CD4-positive, alpha-beta T cell treated with Interleukin-15 for 1 hour (primary cell): ENCODE data around the gene ZNF536.
"Not testable (repeated sequence)": the region's sequence is repeated elsewhere in the genome, so short reads cannot be mapped to it uniquely, and the experiment has no call there.

Experiments used
- DNase-seq: peaks from one replicate; pipeline ENCODE4 v3.0.0-alpha.2; 2020

ZNF536 gene

DNA sequence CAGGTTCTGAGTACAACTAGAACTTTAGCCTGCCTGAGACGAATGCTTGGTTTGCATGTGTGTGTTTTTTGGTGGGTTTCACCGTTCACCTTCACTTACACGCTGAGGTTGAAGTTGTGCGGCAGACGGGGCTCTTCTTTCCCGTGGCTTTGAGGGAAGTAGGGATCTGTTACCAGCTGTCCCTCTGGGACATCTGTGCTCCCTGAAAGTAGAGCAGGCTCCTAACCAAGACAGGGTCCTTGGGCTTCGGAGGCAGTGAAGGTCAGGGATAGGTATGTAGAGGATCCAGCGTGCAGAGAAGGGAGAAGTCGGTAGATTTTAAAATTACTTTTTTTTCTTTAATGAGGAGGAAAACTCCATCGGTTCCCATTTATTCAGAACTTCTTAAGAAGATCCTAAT, 48.7 kb downstream of the ZNF536 start:
- no peak for DNase-seq

DNA sequence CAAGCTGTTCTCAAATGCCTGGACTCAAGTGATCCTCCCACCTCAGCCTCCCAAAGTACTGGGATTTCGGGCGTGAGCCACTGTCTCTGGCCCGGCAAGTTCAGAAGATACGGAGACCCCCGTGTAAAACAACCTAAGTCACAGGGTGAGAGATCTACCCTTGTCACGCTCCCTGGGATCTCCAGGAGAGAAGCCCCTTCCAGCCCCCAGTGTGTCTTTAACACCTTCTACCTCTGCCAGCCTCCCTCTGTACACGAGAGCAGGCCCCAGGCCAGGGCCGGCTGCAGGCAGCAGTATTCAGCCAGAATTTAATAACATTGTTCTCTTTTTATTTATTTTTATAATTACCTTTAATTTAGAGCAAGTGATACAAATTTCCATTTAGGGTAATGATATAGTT, 49.4 kb downstream of the ZNF536 start:
- no peak for DNase-seq

DNA sequence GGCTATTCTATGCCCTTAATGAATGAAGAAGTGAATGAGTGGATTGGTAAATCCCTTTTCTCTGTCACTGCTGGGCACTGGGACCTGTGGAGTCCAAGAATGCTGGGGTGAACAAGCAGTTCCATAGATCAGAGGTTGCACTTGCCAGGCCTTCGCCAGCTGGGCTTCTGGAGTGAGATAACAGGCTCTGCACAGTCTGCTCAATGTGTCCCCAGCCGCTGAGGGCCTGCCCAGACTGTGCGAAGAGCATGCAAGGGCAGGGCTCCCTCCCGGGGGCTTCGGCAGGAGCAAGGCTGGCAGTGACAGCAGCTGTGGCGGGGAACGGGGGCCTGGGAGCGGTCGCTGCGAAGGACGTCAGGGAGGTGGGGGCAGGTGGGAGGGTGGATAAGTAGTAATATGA, 51.3 kb downstream of the ZNF536 start:
- no peak for DNase-seq

DNA sequence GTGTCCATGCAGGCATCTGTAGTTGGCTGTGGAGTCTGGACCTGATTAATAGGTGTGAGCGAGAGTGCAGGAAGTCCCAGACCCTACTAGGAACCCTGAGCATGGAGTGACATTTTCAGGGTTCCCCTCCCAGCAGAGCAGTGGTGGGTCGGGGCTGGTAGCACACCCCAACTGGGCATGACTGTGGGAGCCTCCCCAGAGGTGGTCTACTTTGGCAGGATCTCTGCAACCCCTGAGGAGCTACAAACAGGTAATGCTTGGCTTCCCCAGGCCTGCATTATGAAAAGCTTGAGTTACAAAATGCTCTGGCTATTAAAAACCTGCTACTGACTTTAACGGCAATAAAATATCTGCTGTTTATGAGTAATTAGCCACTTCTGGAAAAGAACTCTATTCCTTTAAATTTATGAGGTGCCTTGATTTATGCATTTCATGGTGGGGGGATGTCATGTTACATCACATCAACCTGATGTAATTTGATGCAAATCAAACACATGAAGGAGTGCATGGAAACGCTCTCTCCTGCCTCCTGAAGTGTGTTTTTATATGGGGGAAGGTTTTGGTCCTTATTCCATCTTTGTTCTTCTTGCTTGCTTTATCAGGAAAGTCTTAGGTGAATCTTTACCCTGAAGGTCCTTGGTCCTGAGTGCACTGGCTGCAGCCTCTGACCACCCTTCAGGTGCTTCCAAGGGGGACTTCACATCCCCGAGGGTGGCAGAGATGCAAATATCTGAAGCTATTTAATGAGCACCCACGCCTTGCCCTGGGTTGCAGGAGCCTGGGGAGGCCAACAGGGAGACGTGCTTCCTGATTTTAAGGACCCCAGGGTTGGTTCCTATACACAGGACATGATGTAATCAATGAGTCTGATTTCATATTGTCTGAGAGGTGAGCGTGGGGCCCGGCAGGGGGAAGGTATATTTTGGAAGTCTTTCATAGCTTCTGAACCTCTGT, 54.0 kb downstream of the ZNF536 start:
- DNase-seq, result no peak

DNA sequence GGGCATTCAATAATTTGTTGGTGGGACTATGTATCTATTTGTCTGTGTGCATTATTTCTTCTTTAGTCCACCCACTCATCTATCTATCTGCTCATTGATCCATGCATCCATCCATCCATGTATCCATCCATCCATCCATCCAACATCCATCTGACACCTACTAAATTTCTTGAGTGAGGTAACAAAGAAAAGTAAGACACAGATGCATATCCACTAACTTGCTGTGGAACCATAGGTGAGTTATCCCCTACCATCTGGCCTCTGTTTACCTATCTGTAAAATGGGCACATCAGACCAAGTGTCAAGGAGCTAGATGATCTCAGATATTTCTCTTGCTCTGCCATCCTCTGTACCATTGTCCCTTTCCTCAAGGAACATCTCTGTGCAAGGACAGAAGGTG, 54.7 kb downstream of the ZNF536 start:
- no peak for DNase-seq

DNA sequence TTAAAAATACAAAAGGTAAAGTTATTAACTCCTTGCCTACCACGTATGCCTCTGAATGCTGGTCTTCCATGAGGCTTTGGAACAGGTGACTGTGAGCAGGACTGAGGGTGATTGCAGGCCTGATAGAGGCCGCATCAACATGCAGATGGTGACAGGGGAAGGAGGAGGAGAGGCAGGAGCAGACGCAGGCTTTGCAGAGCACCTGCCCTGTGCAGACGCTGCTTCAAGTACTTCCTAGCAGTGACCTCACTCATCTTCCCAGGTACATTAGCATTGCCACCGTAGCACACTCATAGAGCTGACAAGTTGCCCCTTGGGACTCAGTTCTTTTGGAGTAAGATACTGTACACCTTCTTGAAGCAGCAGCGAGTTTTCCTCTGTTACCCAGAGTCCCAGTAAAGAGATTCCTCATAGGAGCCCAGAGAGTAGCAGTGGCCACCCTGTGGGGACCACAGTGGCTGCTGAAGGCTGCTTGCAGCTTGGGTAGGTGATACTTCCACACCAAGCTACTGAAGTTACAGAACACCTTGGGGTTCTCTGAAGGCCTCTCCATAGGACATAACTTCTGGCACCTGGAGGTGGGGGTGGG, 56.0 kb downstream of the ZNF536 start:
- no peak for DNase-seq

DNA sequence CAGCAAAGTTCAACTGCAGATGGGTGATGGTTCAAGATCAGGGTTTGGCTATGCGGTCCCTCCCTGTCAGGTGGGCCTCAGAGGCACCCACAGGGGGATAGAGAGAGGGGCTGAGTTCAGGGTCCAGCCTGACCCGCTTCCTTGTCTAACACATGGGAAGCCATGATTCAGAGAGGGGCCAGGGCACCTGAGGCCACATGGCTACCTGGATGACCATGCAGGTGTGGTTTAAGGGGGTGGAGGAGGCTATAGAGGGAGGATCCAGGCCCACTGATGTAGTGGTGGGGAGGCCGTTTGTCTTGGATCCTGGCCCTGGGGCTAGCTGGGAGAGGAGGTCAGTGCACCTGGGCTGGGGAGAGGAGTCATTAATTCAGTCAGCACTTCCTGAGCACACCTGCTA, 56.7 kb downstream of the ZNF536 start:
- no peak for DNase-seq

DNA sequence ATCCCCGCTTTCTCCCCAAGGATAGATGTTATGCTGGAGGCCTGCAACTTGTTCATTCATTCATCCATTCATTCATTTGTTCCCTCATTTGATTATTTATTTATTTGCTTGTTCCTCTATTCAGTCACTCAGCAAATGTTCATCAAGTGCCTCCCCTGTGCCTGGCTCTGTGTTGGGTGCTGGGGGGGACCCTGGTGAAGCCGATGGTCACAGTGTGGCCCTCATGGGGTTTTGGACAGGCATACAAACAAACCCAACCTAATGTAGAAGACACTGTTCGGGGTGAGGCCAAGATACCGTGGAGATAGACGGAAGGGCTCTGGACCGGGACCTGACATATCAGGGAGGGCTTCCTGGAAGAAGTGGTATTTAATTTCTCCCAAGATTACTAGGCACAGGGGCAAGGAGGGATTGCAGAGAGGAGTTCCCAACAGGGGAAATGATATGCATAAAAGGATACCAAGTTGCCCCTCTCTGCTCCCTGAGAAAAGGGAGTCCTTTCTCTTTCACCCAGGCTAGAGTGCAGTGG, 58.1 kb downstream of the ZNF536 start:
- DNase-seq, result no peak

DNA sequence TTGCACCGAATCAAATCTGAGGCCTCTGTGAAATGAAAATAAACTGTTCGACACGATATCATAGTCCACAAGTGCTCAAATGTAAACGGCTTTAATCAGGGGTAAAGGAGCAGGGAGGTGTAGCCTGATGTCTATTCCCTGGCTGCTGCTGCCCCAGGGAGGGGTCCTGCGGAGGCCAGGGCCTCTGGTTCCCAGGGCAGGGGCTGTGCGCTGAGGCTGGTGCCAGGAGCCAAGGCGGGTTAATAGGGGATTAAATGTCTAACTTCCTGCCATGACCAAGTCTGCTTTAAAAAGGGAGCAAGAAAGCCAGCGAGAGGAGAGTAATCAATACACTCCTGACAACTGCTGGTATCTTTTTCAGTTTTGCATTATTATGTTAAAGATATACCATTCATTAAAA, 59.4 kb downstream of the ZNF536 start:
- DNase-seq, result no peak

DNA sequence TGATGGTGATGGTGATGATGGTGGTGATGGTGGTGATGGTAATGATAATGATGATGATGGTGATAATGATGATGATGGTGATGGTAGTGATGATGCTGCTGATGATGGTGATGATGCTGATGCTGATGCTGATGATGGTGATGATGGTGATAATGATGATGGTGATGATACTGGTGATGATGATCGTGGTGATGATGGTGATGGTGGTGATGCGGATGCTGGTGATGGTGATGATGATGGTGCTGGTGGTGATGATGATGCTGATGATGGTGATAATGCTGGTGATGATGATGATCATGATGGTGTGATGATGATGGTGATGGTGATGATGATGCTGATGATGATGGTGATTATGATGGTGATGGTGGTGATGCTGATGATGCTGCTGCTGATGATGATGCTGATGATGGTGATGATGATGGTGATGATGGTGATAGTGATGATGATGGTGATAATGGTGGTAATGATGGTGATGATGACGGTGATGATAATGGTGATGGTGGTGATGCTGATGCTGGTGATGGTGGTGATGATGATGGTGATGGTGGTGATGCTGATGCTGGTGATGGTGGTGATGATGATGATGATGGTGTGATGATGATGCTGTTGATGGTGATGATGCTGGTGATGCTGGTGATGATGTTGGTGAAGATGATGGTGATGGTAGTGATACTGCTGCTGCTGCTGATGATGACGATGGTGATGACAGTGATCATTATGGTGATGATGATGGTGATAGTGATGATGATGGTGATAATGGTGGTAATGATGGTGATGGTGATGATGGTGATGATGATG, 62.8 kb downstream of the ZNF536 start:
- no peak for DNase-seq

DNA sequence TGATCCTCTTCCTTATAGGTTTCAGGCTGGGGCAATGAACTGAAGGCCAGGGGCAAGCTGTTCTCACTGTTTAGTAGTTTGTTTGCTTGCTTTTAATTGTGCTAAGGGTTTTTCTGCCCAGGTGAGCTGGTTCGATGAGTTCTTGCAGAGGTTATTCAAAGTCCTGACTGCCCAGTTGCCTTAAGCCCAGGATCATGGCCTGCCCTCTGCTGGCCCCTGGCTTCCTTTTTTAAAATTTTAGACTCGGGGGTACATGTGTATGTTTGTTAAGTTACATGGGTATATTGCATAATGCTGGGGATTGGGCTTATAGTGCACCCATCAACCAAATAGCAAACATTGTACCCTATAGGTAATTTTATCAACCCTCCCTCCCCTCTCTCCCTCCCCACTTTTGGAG, 65.7 kb downstream of the ZNF536 start:
- no peak for DNase-seq

DNA sequence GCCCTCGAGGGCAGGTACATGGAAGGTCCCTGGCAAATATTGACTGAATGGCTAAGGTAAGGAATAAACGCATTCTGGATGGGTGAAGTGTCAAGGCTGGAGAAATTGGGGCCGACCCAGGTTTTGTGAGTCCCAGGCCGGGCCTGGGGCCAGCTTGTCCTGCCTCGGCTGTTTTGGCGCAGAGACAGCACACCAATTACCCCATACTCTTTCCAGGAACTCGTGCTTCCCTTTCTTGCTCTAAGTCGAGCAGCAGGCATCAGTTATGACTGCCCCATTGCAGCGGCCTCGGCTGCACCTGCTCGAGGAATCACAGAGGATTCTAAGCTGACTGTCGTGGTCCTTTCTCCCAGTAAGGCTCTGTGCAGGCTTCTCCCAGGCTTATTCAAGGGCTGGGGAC, 67.1 kb downstream of the ZNF536 start:
- no peak for DNase-seq

DNA sequence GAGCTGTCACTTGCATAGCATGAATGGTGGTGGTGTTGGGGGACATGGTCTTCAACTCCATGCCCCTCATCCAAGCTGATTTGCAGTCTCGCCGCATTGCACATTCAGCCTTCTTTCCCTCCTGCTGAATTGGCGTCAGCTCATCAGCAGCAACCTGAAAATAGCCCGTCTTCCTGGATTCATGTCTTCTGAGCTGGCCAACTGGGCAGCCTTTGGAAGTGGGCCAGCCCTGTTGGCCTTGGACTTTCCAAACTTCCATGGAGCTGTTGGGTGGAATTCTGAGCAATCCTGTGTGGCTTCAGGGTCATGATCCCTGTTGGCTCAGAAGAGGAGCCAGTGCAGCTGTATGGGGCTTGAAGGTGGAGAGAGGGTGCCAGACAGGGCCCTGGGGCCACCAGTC, 68.8 kb downstream of the ZNF536 start:
- no peak for DNase-seq

DNA sequence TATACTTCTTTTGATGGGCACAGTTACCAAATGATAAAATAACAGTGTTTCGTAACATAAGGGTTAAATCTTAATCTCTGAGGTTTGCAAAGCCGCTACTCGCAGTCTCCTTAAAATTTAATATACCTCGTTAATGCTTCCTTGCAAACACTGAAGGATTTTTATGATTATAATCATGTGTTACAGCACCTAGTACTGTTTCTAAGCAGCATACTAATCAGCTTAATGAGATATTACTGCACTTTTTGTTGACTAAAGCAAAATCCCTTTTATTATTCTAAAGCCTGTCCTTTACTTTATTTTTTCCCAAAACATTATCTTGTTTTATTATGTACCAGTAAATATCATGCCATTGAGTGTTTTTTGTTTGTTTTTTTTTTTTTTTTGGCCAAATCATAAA, 70.5 kb downstream of the ZNF536 start:
- no peak for DNase-seq

DNA sequence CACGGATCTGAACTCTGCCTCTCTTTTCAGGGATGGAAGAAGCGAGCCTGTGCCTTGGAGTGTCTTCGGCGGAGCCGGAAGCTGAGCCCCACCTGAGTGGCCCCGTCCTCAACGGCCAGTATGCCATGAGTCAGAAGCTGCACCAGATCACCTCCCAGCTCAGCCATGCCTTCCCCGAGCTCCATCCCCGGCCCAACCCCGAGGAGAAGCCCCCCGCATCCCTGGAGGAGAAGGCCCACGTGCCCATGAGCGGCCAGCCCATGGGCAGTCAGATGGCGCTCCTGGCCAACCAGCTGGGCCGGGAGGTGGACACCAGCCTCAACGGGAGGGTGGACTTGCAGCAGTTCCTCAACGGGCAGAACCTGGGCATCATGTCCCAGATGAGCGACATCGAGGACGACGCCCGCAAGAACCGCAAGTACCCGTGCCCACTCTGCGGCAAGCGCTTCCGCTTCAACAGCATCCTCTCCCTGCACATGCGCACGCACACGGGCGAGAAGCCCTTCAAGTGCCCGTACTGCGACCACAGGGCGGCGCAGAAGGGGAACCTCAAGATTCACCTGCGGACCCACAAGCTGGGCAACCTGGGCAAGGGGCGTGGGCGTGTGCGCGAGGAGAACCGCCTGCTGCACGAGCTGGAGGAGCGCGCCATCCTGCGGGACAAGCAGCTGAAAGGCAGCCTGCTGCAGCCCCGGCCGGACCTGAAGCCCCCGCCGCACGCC, 71.5 kb downstream of the ZNF536 start:
- DNase-seq, result no peak

DNA sequence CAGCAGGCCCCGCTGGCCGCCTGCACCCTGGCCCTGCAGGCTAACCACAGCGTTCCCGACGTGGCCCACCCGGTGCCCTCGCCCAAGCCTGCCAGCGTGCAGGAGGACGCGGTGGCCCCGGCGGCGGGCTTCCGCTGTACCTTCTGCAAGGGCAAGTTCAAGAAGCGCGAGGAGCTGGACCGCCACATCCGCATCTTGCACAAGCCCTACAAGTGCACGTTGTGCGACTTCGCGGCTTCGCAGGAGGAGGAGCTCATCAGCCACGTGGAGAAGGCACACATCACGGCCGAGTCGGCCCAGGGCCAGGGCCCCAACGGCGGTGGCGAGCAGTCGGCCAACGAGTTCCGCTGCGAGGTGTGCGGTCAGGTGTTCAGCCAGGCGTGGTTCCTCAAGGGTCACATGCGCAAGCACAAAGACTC, 72.1 kb downstream of the ZNF536 start:
- no peak for DNase-seq

DNA sequence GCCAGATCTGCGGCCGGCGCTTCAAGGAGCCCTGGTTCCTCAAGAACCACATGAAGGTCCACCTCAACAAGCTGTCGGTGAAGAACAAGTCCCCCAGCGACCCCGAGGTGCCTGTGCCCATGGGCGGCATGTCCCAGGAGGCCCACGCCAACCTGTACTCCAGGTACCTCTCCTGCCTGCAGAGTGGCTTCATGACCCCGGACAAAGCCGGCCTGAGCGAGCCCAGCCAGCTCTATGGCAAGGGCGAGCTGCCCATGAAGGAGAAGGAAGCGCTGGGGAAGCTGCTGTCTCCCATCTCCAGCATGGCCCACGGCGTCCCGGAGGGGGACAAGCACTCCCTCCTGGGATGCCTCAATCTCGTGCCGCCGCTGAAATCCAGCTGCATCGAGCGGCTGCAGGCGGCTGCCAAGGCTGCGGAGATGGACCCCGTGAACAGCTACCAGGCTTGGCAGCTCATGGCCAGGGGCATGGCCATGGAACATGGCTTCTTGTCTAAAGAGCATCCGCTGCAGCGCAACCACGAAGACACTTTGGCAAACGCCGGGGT, 72.6 kb downstream of the ZNF536 start:
- DNase-seq, result no peak

DNA sequence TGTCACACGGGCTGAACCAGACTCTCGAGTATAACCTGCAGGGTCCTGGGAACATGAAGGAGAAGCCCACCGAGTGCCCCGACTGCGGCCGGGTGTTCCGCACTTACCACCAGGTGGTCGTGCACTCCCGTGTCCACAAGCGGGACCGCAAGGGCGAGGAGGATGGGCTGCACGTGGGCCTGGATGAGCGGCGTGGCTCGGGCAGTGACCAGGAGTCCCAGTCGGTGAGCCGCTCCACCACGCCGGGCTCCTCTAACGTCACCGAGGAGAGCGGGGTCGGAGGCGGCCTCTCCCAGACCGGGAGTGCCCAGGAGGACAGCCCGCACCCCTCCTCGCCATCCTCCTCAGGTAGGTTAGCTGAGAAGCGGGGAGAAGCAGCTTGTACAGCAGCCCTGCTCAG, 73.2 kb downstream of the ZNF536 start:
- DNase-seq, result no peak

DNA sequence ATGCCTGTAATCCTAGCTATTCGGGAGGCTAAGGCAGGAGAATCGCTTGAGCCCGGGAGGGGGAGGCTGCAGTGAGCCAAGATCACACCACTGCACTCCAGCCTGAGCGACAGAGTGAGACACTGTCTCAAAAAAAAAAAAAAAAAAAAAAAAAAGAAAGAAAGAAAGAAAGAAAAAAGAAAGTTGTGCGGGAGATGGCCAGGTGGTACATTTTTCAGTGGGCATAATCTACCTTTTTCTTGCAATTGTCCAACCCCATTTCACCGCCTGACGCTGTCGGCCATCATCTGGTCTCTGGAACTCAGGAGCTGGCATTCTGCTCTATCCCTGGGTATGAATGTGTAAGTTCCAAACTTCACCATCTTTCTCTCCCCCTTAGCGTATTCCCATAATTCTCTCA, 73.9 kb downstream of the ZNF536 start:
- not testable (repeated sequence) for DNase-seq

DNA sequence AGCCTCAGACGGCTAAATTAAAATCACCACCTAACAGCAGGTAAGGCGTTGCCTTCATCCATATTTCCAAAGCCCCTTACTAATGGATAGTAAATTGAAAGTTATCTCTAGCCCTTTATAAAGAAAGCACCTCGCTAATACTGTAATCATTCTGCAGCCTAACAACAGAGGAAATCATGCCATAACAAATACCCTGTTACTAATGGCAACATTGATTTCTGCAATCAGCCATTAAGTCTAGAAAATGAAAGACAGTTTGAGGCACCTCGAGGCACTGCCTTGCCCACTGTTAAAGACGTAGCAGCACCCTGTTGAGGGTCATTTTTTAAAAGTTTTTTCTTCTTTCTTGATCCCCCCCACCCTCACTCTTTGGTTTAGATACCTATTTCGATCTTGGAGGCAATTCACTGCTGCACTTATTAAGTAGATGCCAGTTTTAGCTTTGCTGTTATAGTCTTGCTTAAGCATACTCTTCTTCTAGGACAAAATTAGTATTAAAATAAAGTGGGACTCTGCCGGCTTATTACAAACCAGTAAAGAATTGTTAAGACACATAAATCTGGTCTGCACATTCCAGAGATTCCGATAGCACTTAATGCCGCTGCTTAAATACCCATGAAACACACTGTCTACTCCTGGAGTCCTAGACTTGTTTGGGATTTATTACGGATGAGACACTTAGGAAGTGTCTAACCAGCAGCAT, 74.8 kb downstream of the ZNF536 start:
- no peak for DNase-seq

DNA sequence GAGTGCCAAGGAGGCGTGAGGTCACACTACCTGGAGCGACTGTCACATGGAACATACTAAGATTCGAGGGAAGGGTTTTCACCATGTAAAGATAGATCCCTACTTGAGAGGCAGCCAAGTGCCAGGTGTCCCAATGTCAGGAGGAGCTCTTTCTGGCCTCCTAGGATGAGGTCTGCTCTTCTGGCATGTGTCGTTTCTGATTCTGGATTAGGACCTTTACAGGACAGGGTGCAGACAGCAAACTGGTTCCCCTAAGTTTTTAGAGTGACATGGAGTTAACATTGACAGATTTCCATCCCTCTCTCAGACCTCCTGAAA, 75.3 kb downstream of the ZNF536 start:
- no peak for DNase-seq
